A673 (cell line): ENCODE results near the gene SLC45A3. TPM values are rescaled to one million over a fixed set of nuclear protein-coding genes. Genes with fewer than 3 reads are reported as not detected.

Experiments
- BruUV-seq: library from RNA; stranded (reverse); fragments of 400-500 nt; replicated peaks from 2 replicates; lab custom pipeline; 2021; lab: Mats Ljungman, UMichigan
- CTCF ChIA-PET: fragments of 300-600 bp; sonication (Branson Sonifier 250); formaldehyde crosslinking; loops from one replicate; lab custom pipeline; 2022; ENCODE audit warnings: antibody characterized with exemption; lab: Charles Lee
- POLR2A ChIA-PET: fragments of 300-600 bp; sonication (Branson Sonifier 250); formaldehyde crosslinking; loops from one replicate; lab custom pipeline; 2022; ENCODE audit warnings: antibody characterized with exemption; ENCODE audit not compliant: low non-redundant PET; lab: Charles Lee
- DNase-seq: peaks from one replicate; pipeline ENCODE4 v3.0.0-alpha.2; 2015; ENCODE audit warnings: low spot score
- H3K27ac ChIP-seq: fragments of 200-600 bp; sonication (generic); 2 replicates; pipeline ENCODE4 v1.5.1; 2016; ENCODE audit warnings: mixed run types, low read depth, mild to moderate bottlenecking, mixed read lengths, antibody characterized with exemption, low read length; ENCODE audit not compliant: poor library complexity, severe bottlenecking
- H3K27me3 ChIP-seq: fragments of 200-600 bp; sonication (generic); replicated peaks from 2 replicates; pipeline ENCODE4 v1.6.1; 2017; ENCODE audit warnings: mixed run types, low read depth, mild to moderate bottlenecking, mixed read lengths, antibody characterized with exemption, low read length; ENCODE audit not compliant: insufficient read depth, poor library complexity
- H3K36me3 ChIP-seq: fragments of 200-600 bp; sonication (generic); 2 replicates; pipeline ENCODE4 v1.6.1; 2016; ENCODE audit warnings: mixed run types, mild to moderate bottlenecking, mixed read lengths, antibody characterized with exemption, low read length; ENCODE audit not compliant: insufficient read depth, poor library complexity, severe bottlenecking
- H3K4me1 ChIP-seq: fragments of 200-600 bp; sonication (generic); 2 replicates; pipeline ENCODE4 v1.6.1; 2017; ENCODE audit warnings: mixed run types, mild to moderate bottlenecking, mixed read lengths, antibody characterized with exemption, low read length; ENCODE audit not compliant: insufficient read depth, poor library complexity, severe bottlenecking
- H3K4me3 ChIP-seq: fragments of 200-600 bp; sonication (generic); 2 replicates; pipeline ENCODE4 v1.5.1; 2016; ENCODE audit warnings: low read depth, mixed run types, mild to moderate bottlenecking, mixed read lengths, low read length; ENCODE audit not compliant: poor library complexity, severe bottlenecking
- H3K9me3 ChIP-seq: fragments of 200-600 bp; sonication (generic); 2 replicates; pipeline ENCODE4 v1.6.1; 2016; ENCODE audit warnings: mixed run types, low read depth, mild to moderate bottlenecking, mixed read lengths, antibody characterized with exemption, low read length; ENCODE audit not compliant: poor library complexity, severe bottlenecking
- CTCF ChIP-seq: fragments of 300-800, 200-600 bp; sonication (generic); conservative IDR thresholded peaks from 2 replicates; pipeline ENCODE4 v1.5.1; 2017; ENCODE audit warnings: low read depth, mild to moderate bottlenecking, antibody characterized with exemption, low read length, moderate library complexity, mixed read lengths
- EZH2 ChIP-seq: fragments of 200-600 bp; sonication (generic); IDR thresholded peaks from 2 replicates; pipeline ENCODE4 v1.6.1; 2017; ENCODE audit warnings: borderline replicate concordance, low read depth, mild to moderate bottlenecking, mixed read lengths, antibody characterized with exemption, low read length; ENCODE audit not compliant: poor library complexity, severe bottlenecking
- intact Hi-C: fragments of 100-400 bp; cut with micrococcal nuclease; formaldehyde crosslinking; loops from one replicate; pipeline ENCODE4 v1.10.0; 2022; ENCODE audit not compliant: unreplicated experiment
- total RNA-seq: library from RNA; stranded (reverse); gene quantifications from 2 replicates; pipeline ENCODE4 v1.2.3, GENCODE V29; 2021

Gene SLC45A3
- total RNA-seq, 1 experiment from 2014 or later: 8.5 TPM

GRCh38 chr1:205667909-205668643 is 12.2 kb downstream of the SLC45A3 start:
- no peak for DNase-seq
- intact Hi-C loops: no loop called here
- H3K9me3 ChIP-seq: no peaks in the 10 kb centered on the region
- no peaks in the 10 kb centered on the region for H3K4me1 ChIP-seq
- BruUV-seq: no TSS peak
- no peaks in the 10 kb centered on the region for H3K36me3 ChIP-seq
- ChIA-PET CTCF (interaction anchor here (1.2 kb wide), 1 partner anchor 11 kb away, joined by 4 read pairs; no protein-coding TSS in a partner anchor), POLR2A (no interaction called here)
- H3K27me3 ChIP-seq: no peaks in the 10 kb centered on the region
- no peak overlapping the region for H3K4me3 ChIP-seq
- H3K27ac ChIP-seq: no peak overlapping the region
- TF ChIP-seq CTCF: no peak
- TF ChIP-seq EZH2: no peak

GRCh38 chr1:205666372-205667166 is 13.7 kb downstream of the SLC45A3 start:
- CTCF ChIA-PET: no interaction called here

More at GRCh38 chr1:205666372-205667166, 13.7 kb downstream of the SLC45A3 start:
- DNase-seq: no peak
- Histone ChIP-seq H3K9me3 (no peaks in the 10 kb centered on the region), H3K27ac (no peak overlapping the region), H3K4me3 (no peak overlapping the region), H3K27me3 (no peaks in the 10 kb centered on the region), H3K4me1 (no peaks in the 10 kb centered on the region), H3K36me3 (no peaks in the 10 kb centered on the region)
- POLR2A ChIA-PET: no interaction called here
- no TSS peak for BruUV-seq
- TF ChIP-seq CTCF (no peak), EZH2 (no peak)
- intact Hi-C loops: no loop called here
